HL-60 (cell line): ENCODE results near the gene PALM.

Experiments
- GABPA ChIP-seq: IDR thresholded peaks from 2 replicates; pipeline ENCODE4 v1.6.1; 2012; ENCODE audit warnings: low read depth
- POLR2AphosphoS5 ChIP-seq: IDR thresholded peaks from 2 replicates; pipeline ENCODE4 v1.6.1; 2012; ENCODE audit warnings: low read depth
- REST ChIP-seq: IDR thresholded peaks from 2 replicates; pipeline ENCODE4 v1.6.1; 2012; ENCODE audit warnings: low read depth; ENCODE audit not compliant: insufficient replicate concordance
- TF ChIP-seq, protein P1 (sequence below): IDR thresholded peaks from one replicate; pipeline ENCODE4 v1.5.1; 2011; ENCODE audit warnings: low read length, control low read depth, inconsistent platforms; ENCODE audit not compliant: insufficient read depth

- TF ChIP-seq POLR2AphosphoS5 (peak; percentile 78), REST (no peak), GABPA (no peak)
- TF ChIP-seq, protein P1, sequence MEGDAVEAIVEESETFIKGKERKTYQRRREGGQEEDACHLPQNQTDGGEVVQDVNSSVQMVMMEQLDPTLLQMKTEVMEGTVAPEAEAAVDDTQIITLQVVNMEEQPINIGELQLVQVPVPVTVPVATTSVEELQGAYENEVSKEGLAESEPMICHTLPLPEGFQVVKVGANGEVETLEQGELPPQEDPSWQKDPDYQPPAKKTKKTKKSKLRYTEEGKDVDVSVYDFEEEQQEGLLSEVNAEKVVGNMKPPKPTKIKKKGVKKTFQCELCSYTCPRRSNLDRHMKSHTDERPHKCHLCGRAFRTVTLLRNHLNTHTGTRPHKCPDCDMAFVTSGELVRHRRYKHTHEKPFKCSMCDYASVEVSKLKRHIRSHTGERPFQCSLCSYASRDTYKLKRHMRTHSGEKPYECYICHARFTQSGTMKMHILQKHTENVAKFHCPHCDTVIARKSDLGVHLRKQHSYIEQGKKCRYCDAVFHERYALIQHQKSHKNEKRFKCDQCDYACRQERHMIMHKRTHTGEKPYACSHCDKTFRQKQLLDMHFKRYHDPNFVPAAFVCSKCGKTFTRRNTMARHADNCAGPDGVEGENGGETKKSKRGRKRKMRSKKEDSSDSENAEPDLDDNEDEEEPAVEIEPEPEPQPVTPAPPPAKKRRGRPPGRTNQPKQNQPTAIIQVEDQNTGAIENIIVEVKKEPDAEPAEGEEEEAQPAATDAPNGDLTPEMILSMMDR: no peak
Measured at GRCh38 chr19:681029-682019, 27.4 kb upstream of the PALM start.
